ENCODE data around the gene ANKRD17.

DNA sequence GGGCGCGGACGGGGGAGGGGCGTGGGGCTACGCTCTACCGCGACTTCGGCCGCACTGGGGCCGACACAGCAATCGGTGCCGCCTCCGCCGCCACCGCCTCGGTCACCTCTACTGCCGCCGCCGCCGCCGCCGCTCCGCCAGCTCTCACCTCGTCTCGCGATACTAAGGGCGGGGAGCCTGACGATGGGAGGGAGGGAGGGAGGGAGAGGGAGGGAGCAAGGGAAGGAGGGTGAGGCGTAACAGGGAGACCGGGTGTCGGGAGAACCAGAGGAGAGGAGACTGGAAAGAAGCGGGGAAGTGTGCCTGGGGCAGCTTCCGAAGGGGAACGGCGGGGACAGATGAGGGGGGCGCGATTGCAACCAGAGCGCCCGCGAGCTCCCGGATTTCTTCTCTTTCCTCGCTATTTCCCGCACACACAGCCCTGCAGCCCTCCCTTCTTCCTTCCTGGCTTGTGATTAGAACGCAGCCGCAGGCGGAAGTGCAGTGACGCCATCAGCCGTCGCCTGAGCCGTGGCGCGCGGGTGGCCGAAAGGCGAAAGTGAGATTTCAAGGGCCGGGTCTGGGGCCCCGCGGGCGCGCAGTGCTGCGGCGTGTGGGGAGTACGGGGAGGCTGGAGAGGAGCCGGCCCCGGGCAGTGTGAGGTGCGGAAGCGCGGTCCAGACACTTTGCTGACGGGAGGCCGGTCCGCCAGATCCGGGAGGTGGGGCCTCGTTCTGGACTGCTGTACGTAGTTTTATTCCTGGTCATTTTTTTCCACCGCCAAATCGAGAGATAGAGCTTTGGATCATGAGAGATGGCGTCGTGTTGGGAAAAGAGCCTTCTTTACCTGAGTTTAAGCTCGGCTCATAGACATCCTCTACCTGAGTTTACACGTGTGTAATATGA is at the start of gene ANKRD17:
- no peak for TF ChIP-seq ZNF514 (tag by site-specific recombination; IDR thresholded peaks at IDR 0.05)
- no peak for TF ChIP-seq ZBTB17 (tag by site-specific recombination; IDR thresholded peaks at IDR 0.05)
- no peak for TF ChIP-seq ZNF513 (tag by site-specific recombination; IDR thresholded peaks at IDR 0.05)
- TF ChIP-seq, protein P1, sequence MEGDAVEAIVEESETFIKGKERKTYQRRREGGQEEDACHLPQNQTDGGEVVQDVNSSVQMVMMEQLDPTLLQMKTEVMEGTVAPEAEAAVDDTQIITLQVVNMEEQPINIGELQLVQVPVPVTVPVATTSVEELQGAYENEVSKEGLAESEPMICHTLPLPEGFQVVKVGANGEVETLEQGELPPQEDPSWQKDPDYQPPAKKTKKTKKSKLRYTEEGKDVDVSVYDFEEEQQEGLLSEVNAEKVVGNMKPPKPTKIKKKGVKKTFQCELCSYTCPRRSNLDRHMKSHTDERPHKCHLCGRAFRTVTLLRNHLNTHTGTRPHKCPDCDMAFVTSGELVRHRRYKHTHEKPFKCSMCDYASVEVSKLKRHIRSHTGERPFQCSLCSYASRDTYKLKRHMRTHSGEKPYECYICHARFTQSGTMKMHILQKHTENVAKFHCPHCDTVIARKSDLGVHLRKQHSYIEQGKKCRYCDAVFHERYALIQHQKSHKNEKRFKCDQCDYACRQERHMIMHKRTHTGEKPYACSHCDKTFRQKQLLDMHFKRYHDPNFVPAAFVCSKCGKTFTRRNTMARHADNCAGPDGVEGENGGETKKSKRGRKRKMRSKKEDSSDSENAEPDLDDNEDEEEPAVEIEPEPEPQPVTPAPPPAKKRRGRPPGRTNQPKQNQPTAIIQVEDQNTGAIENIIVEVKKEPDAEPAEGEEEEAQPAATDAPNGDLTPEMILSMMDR (tag by site-specific recombination; IDR thresholded peaks at IDR 0.05): peak; percentile 38
